ENCODE results near the gene SLC13A2. TPM values are rescaled to one million over a fixed set of nuclear protein-coding genes. Genes with fewer than 3 reads are reported as not detected.
"Not testable (repeated sequence)": the region's sequence is repeated elsewhere in the genome, so short reads cannot be mapped to it uniquely, and the experiment has no call there.

SLC13A2 gene
- total RNA-seq, result not detected

GRCh38 chr17:28473542-28473941, at the start of gene SLC13A2:
SLC13A2 (plus strand) TSS chr17:28473644; CDS start chr17:28473713, 69 bp downstream.
- no peaks in the 10 kb centered on the region for H3K4me1 ChIP-seq
- no peak for DNase-seq (ENCODE audit: low spot score)
- no peaks in the 10 kb centered on the region for H3K9me3 ChIP-seq
- no peak within 1 kb of the TSS for H3K4me3 ChIP-seq
- H3K27ac ChIP-seq, result no peak within 1 kb of the TSS
- no peaks in the 10 kb centered on the region for H3K36me3 ChIP-seq
- TF ChIP-seq, protein P1, sequence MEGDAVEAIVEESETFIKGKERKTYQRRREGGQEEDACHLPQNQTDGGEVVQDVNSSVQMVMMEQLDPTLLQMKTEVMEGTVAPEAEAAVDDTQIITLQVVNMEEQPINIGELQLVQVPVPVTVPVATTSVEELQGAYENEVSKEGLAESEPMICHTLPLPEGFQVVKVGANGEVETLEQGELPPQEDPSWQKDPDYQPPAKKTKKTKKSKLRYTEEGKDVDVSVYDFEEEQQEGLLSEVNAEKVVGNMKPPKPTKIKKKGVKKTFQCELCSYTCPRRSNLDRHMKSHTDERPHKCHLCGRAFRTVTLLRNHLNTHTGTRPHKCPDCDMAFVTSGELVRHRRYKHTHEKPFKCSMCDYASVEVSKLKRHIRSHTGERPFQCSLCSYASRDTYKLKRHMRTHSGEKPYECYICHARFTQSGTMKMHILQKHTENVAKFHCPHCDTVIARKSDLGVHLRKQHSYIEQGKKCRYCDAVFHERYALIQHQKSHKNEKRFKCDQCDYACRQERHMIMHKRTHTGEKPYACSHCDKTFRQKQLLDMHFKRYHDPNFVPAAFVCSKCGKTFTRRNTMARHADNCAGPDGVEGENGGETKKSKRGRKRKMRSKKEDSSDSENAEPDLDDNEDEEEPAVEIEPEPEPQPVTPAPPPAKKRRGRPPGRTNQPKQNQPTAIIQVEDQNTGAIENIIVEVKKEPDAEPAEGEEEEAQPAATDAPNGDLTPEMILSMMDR (IDR thresholded peaks at IDR 0.05), result no peak
- H3K27me3 ChIP-seq, result no peaks in the 10 kb centered on the region

DNA sequence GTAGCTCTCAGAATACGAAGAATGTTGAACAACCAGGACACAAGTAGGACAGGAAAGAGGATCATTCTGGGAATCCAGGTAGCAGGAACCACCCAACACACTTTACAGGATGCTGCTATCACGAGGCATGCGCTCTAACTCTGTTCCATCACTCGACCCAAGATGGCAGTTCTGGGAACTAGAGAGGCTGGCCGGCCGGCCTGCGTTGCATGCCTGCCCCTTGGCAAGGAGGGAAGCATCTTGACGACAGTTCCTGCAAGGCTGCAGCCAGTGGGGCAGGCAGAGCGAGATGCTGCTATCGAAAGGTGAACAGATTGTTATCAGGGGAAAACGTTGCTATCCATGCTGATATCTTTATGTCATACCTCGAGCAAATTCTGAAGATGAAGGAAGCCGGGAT, 48.2 kb upstream of the SLC13A2 start:
- no peaks in the 10 kb centered on the region for H3K4me1 ChIP-seq
- H3K36me3 ChIP-seq, result no peaks in the 10 kb centered on the region
- H3K4me3 ChIP-seq, result no peak overlapping the region
- no peak for DNase-seq (ENCODE audit: low spot score)
- no peaks in the 10 kb centered on the region for H3K27me3 ChIP-seq
- H3K27ac ChIP-seq, result no peak overlapping the region
- TF ChIP-seq, protein P1 (IDR thresholded peaks at IDR 0.05), result no peak
- no peaks in the 10 kb centered on the region for H3K9me3 ChIP-seq

DNA sequence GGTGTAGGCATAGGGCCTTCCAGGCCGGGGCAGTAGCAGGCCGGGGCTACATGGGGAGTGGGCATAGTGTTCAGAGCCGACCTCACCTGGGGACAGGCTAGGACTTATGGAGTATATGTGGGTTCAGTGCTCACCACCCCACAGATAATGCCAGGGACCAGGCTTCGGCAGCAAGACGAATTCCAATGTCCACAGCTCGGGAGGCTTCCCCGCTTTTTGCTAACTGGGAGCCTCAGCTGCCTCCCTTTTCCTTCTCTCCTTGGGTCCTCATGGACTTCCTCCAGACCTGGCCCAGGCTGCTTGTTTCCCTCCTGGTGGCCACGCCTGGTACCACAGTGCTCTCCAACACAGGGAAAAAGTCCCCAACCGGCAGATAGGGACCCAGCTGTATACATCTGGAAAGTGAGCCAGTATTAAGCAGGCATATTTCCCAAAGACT, 47.3 kb upstream of the SLC13A2 start:
- DNase-seq (ENCODE audit: low spot score), result peak; percentile 56
- H3K36me3 ChIP-seq, result no peaks in the 10 kb centered on the region

GRCh38 chr17:28427371-28427770, 46.1 kb upstream of the SLC13A2 start:
- no peak overlapping the region for H3K4me3 ChIP-seq
- H3K36me3 ChIP-seq, result no peaks in the 10 kb centered on the region
- no peaks in the 10 kb centered on the region for H3K27me3 ChIP-seq
- no peak for DNase-seq (ENCODE audit: low spot score)
- no peaks in the 10 kb centered on the region for H3K9me3 ChIP-seq
- TF ChIP-seq, protein P1 (IDR thresholded peaks at IDR 0.05), result no peak
- no peaks in the 10 kb centered on the region for H3K4me1 ChIP-seq
- no peak overlapping the region for H3K27ac ChIP-seq

More for the DNA sequence above, 47.3 kb upstream of the SLC13A2 start:
- no peaks in the 10 kb centered on the region for H3K4me1 ChIP-seq
- TF ChIP-seq, protein P1 (IDR thresholded peaks at IDR 0.05), result no peak
- no peaks in the 10 kb centered on the region for H3K9me3 ChIP-seq
- H3K27ac ChIP-seq, result no peak overlapping the region
- no peaks in the 10 kb centered on the region for H3K27me3 ChIP-seq
- no peak overlapping the region for H3K4me3 ChIP-seq

DNA sequence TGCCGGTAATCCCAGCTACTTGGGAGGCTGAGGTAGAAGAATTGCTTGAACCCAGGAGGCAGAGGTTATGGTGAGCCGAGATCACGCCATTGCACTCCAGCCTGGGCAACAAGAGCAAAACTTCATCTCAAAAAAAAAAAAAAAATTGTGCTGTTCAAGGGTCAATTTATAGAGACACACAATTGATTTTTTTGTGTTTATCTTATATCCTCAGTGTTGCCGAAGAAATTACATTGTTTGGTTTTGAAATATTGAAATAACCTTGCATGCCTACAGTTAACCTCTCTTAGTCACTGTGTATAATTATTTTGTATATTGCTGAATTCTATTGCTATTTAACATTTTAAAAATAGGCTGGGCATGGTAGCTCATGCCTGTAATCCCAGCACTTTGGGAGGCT, 45.5 kb upstream of the SLC13A2 start:
- DNase-seq (ENCODE audit: low spot score); H3K9me3 ChIP-seq; H3K36me3 ChIP-seq; H3K4me1 ChIP-seq; H3K27me3 ChIP-seq; H3K4me3 ChIP-seq; H3K27ac ChIP-seq: not testable (repeated sequence)

DNA sequence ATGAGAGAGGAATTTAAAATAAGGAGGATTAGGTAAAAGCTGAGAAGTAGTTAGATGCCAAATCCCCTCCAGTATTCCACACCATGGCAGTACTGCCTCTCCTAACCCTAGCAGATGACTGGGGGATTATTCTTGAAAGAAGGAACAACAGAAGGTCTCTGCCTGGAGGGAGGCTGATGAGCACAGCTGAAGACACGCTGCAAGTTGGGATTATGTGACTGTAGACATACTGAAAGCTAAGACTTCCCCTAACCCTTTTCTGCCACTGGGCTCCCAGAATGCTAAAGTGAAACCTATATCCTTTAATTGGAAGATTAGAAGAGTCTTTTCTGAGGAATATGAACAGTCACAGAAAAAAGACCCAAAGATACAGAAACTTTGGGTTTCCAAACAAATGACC, 39.7 kb upstream of the SLC13A2 start:
- H3K27me3 ChIP-seq, result no peaks in the 10 kb centered on the region
- TF ChIP-seq, protein P1 (IDR thresholded peaks at IDR 0.05), result no peak
- H3K4me1 ChIP-seq, result no peaks in the 10 kb centered on the region
- no peak overlapping the region for H3K4me3 ChIP-seq
- DNase-seq (ENCODE audit: low spot score), result no peak
- H3K27ac ChIP-seq, result no peak overlapping the region
- H3K9me3 ChIP-seq, result no peaks in the 10 kb centered on the region
- H3K36me3 ChIP-seq, result no peaks in the 10 kb centered on the region

- H3K9me3 ChIP-seq; DNase-seq (ENCODE audit: low spot score); H3K27ac ChIP-seq; H3K36me3 ChIP-seq; H3K4me3 ChIP-seq; H3K27me3 ChIP-seq; H3K4me1 ChIP-seq: not testable (repeated sequence)
These were observed 39.1 kb upstream of the SLC13A2 start for GRCh38 chr17:28434326-28434725.
